SU-DHL-6 (cell line): Measurements from ENCODE around the gene ATF6.

Experiments used
- H2AFZ ChIP-seq: fragments of 200-600 bp; sonication (generic); 2 replicates; pipeline ENCODE4 v1.6.1; 2014; ENCODE audit warnings: low read depth, mild to moderate bottlenecking, moderate library complexity, mixed read lengths, antibody characterized with exemption, low read length; ENCODE audit not compliant: severe bottlenecking
- H3F3A ChIP-seq: fragments of 200-600 bp; shearing (Covaris generic); 2 replicates; pipeline ENCODE4 v1.6.0; 2016; ENCODE audit warnings: antibody characterized with exemption, mild to moderate bottlenecking; ENCODE audit not compliant: insufficient read depth
- H3K27ac ChIP-seq: fragments of 200-600 bp; sonication (generic); 2 replicates; pipeline ENCODE4 v1.5.1; 2016; ENCODE audit warnings: low read depth, mild to moderate bottlenecking, low read length, moderate library complexity, mixed read lengths
- H3K27me3 ChIP-seq: fragments of 200-600 bp; sonication (generic), shearing (Covaris generic); 2 replicates; pipeline ENCODE4 v1.6.0; 2014; ENCODE audit warnings: mild to moderate bottlenecking, low read length
- H3K36me3 ChIP-seq: fragments of 200-600 bp; sonication (generic); 2 replicates; pipeline ENCODE4 v1.6.1; 2014; ENCODE audit warnings: mild to moderate bottlenecking, low read length, mixed read lengths
- H3K4me2 ChIP-seq: fragments of 300-600, 200-600 bp; shearing (Covaris generic), sonication (generic); 2 replicates; pipeline ENCODE4 v1.6.0; 2014; ENCODE audit warnings: low read length, low read depth, mild to moderate bottlenecking; ENCODE audit not compliant: poor library complexity, severe bottlenecking
- H3K4me3 ChIP-seq: fragments of 200-600 bp; sonication (generic); 2 replicates; pipeline ENCODE4 v1.5.1; 2014; ENCODE audit warnings: antibody characterized with exemption, low read length, mild to moderate bottlenecking, mixed read lengths; ENCODE audit not compliant: insufficient read depth, poor library complexity, severe bottlenecking
- H3K79me2 ChIP-seq: fragments of 200-600 bp; sonication (generic); 2 replicates; pipeline ENCODE4 v1.6.1; 2014; ENCODE audit warnings: mild to moderate bottlenecking, low read length, moderate library complexity; ENCODE audit not compliant: insufficient read depth
- H3K9ac ChIP-seq: fragments of 200-600 bp; sonication (generic); 2 replicates; pipeline ENCODE4 v1.7.0; 2014; ENCODE audit warnings: mild to moderate bottlenecking, low read length
- H3K9me2 ChIP-seq: fragments of 200-600 bp; sonication (generic); replicated peaks from 2 replicates; pipeline ENCODE4 v1.6.1; 2014; ENCODE audit warnings: low read length; ENCODE audit not compliant: insufficient read depth
- H3K9me3 ChIP-seq: fragments of 200-600 bp; sonication (generic); 2 replicates; pipeline ENCODE4 v1.6.1; 2014; ENCODE audit warnings: low read length, mixed read lengths; ENCODE audit not compliant: insufficient read depth
- H4K20me1 ChIP-seq: fragments of 200-600 bp; sonication (generic); 2 replicates; pipeline ENCODE4 v1.6.1; 2014; ENCODE audit warnings: low read depth, mild to moderate bottlenecking, antibody characterized with exemption, low read length, moderate library complexity, mixed read lengths
- EZH2phosphoT487 ChIP-seq: fragments of 200-600 bp; sonication (generic), shearing (Covaris generic); conservative IDR thresholded peaks from 2 replicates; pipeline ENCODE4 v1.6.1; 2018; ENCODE audit warnings: mild to moderate bottlenecking, antibody characterized with exemption, low read length, moderate library complexity, mixed read lengths
- TF ChIP-seq, protein P1 (sequence below): fragments of 200-600 bp; sonication (generic); IDR thresholded peaks from one replicate; pipeline ENCODE4 v1.5.1; 2017; ENCODE audit warnings: antibody characterized with exemption, mild to moderate bottlenecking, low read length, moderate library complexity; ENCODE audit not compliant: insufficient read depth, poor library complexity, severe bottlenecking

The ATF6 gene

GRCh38 chr1:161726473-161727255 is 39.5 kb upstream of the ATF6 start:
- Histone ChIP-seq H3K4me2 (peak overlapping the region; percentile 78), H3F3A (peaks cover 14% of the 10 kb centered on the region), H3K27me3 (no peaks in the 10 kb centered on the region), H3K79me2 (no peaks in the 10 kb centered on the region), H3K9me3 (no peaks in the 10 kb centered on the region), H3K9ac (peak overlapping the region; percentile 88), H4K20me1 (no peaks in the 10 kb centered on the region), H3K36me3 (no peaks in the 10 kb centered on the region), H3K27ac (peak overlapping the region; percentile 58), H3K4me3 (peak overlapping the region; percentile 72), H3K9me2 (no peaks in the 10 kb centered on the region), H2AFZ (peak overlapping the region; percentile 84)
- TF ChIP-seq EZH2phosphoT487: no peak
- TF ChIP-seq, protein P1, sequence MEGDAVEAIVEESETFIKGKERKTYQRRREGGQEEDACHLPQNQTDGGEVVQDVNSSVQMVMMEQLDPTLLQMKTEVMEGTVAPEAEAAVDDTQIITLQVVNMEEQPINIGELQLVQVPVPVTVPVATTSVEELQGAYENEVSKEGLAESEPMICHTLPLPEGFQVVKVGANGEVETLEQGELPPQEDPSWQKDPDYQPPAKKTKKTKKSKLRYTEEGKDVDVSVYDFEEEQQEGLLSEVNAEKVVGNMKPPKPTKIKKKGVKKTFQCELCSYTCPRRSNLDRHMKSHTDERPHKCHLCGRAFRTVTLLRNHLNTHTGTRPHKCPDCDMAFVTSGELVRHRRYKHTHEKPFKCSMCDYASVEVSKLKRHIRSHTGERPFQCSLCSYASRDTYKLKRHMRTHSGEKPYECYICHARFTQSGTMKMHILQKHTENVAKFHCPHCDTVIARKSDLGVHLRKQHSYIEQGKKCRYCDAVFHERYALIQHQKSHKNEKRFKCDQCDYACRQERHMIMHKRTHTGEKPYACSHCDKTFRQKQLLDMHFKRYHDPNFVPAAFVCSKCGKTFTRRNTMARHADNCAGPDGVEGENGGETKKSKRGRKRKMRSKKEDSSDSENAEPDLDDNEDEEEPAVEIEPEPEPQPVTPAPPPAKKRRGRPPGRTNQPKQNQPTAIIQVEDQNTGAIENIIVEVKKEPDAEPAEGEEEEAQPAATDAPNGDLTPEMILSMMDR: no peak

GRCh38 chr1:161727256-161727924 is 38.7 kb upstream of the ATF6 start:
- Histone ChIP-seq H3K79me2 (no peaks in the 10 kb centered on the region), H3K36me3 (no peaks in the 10 kb centered on the region), H3K9me3 (no peaks in the 10 kb centered on the region), H3K9me2 (no peaks in the 10 kb centered on the region), H3K4me3 (peak overlapping the region; percentile 72), H3K27ac (peak overlapping the region; percentile 58), H3F3A (peaks cover 14% of the 10 kb centered on the region), H4K20me1 (no peaks in the 10 kb centered on the region), H2AFZ (peak overlapping the region; percentile 84), H3K4me2 (peak overlapping the region; percentile 78), H3K9ac (peak overlapping the region; percentile 88), H3K27me3 (no peaks in the 10 kb centered on the region)
- no peak for TF ChIP-seq EZH2phosphoT487

DNA sequence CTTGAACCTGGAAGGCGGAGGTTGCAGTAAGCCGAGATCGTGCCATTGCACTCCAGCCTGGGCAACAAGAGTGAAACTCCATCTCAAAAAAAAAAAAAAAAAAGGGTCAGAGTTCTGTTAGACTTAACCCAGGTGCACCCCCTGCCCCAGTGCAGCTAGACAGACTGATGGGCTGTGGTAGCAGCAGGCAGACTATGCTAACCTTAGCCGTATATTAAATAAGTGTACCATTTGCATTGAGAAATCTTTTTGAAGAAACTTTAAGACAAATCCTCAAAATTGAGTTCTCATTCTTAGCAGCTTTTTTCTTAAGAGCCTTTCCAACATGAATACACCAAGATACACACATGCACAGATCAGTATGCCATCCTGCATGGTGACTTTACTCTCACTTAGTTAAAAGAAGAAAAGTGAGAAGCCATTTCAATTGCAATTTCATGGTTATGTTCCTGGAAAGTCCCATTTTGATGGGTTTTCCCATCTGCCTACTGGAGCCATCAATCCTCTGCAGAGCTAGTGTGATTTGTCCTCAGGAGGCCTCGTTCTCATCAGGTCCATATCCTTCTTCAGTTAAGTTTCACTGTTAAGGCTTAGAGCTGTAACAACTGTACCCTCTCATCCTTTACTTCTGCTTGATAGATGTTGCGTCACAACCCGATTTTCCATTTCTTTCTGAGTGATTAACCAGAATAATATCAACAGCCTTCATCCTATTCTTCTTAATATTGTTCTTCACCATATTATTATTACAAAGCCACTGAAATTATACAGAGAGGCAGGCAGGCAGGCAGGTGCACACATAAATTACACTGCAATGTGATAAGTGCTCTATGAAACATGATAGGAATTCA is 37.5 kb upstream of the ATF6 start:
- Histone ChIP-seq H3K4me2 (no peak overlapping the region), H3K4me3 (no peak overlapping the region), H3K79me2 (no peaks in the 10 kb centered on the region), H3F3A (peaks cover 14% of the 10 kb centered on the region), H3K27me3 (no peaks in the 10 kb centered on the region), H3K9me2 (no peaks in the 10 kb centered on the region), H3K9ac (no peak overlapping the region), H4K20me1 (no peaks in the 10 kb centered on the region), H3K36me3 (no peaks in the 10 kb centered on the region), H3K27ac (no peak overlapping the region), H2AFZ (no peak overlapping the region), H3K9me3 (no peaks in the 10 kb centered on the region)
- no peak for TF ChIP-seq EZH2phosphoT487
- TF ChIP-seq, protein P1: no peak
